NCI-H446 treated with DMSO at 0.1 percent for 48 hours (cell line): ENCODE results near the gene ZNF789.
"Not testable (repeated sequence)": the region's sequence is repeated elsewhere in the genome, so short reads cannot be mapped to it uniquely, and the experiment has no call there.

Experiments used
- DNase-seq: peaks from one replicate; lab custom pipeline; 2025; lab: John Stamatoyannopoulos, UW

Gene ZNF789

GRCh38 chr7:99457650-99458493 lies 14.8 kb upstream of the ZNF789 start:
- no peak for DNase-seq

GRCh38 chr7:99459087-99459486 lies 13.6 kb upstream of the ZNF789 start:
- no peak for DNase-seq

- DNase-seq, result no peak
These were observed 12.0 kb upstream of the ZNF789 start for GRCh38 chr7:99460651-99461050.

DNA sequence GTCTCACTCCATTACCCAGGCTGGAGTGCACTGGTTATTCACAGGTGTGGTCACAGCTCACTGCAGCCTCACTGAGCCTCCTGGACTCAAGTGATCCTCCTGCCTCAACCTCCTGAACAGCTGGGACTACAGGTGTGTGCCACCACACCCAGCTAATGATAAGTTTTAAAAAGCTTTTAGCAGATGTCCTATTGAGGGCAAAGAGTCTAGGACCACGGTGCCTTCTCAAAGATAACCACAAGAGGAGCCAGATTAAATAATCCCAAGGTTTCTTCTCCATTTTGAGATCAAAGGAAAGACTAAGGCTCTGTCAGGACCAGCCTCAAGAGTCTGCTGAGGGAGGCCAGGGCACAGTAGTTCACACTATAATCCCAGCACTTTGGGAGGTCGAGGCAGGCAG lies 11.5 kb upstream of the ZNF789 start:
- no peak for DNase-seq

DNA sequence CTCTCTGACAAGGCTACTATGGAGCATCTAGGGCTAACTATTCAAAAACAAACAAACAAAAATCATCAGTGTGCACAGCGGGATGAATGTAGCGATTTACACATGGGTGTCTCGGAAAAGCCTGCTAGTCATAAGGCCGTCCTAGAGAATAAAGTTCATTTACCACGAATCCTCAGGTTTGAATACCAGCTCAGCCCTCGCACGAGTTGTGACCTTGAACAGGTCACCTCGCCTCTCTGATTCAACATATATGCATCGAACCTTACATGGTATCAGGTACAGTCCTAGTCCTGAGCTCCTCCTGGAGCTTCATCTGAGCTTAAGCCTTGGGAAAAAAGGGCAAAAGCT lies 7.3 kb upstream of the ZNF789 start:
- no peak for DNase-seq

DNA sequence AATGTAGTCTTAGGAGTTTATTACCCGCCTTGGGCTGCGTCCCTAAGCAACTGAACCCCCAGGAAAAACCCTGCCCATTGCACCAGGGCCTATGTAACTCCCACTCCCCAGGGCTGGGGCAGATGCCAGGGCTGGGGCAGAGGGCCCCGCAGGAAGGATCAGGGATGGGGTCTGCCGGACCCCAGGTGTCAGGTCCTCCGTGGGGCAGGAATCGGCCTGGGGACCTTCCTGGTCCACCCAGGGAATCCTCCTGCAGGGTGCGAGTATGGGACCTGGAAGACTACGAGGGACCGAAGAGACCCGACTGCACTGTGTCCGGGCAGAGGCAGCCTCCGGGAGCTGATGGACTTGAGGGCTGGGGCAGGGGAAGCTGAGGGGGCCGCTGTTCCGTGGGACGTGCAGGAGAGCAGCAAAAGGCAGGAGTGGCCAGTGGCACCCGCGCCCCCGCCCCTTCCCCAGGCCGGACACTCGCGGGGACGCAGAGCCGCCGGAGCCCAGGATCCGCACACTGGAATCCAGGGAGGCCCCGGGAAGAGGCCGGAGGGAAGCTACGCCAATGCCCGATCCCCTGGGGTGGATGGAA lies 4.3 kb upstream of the ZNF789 start:
- no peak for DNase-seq

DNA sequence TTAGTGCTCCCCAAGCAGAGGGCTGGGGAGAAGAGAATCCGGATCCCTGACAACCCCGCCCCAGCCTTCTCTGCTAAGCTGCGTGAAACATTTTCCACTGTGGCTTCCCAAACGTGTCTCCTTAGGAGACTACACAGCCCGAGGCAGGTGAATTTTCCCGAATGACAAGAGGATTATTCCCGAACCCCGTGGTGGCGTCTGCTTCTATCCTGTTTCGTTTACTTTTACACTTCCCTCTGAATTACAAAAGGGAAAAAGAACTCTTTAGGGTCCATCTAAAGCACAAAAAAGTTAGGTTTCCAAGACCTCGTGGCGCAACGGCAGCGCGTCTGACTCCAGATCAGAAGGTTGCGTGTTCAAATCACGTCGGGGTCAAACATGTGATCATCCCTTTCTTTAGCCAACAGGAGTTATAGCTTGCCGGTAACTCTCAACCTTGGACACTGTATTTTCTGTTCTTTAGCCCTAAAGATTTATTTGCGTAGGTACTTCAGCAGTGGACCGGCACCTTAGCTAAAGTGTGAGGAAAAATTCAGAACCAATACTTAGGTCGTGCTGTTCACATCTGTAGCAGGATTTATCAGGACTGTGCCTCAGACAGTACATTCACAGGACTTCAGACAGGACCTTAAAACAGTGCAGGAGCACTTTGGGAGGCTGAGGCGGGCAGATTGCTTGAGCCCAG lies 3.2 kb upstream of the ZNF789 start:
- no peak for DNase-seq

- peak; percentile 15 for DNase-seq
These were observed 566 bp downstream of the ZNF789 start for GRCh38 chr7:99473315-99473596.

GRCh38 chr7:99476107-99476506 lies 3.4 kb downstream of the ZNF789 start:
- DNase-seq, result no peak

GRCh38 chr7:99478464-99479440 lies 6.1 kb downstream of the ZNF789 start:
- DNase-seq, result no peak

- DNase-seq, result no peak
These were observed 12.4 kb downstream of the ZNF789 start for GRCh38 chr7:99485094-99485493.

DNA sequence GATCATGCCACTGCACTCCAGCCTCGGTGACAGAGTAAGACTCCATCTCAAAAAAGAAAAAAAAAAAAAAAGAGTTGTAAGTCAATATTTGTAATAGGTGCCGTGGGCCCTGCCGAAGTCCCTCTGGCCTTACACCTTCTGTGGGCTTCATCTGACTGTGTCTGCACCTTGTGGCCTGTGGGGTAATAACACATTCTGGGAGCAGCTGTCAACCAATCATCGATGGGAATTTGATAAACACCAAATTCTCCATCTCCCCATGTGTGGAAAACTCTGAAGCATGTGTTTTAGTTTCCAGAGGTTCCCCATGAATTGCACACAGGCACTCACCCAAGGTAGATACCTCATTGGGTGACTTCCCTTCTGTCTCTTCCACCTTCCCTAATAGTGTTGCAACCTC lies 16.5 kb downstream of the ZNF789 start:
- DNase-seq, result no peak

GRCh38 chr7:99490878-99491277 lies 18.2 kb downstream of the ZNF789 start:
- DNase-seq, result no peak

- DNase-seq, result no peak
These were observed 21.1 kb downstream of the ZNF789 start for GRCh38 chr7:99493823-99494222.

DNA sequence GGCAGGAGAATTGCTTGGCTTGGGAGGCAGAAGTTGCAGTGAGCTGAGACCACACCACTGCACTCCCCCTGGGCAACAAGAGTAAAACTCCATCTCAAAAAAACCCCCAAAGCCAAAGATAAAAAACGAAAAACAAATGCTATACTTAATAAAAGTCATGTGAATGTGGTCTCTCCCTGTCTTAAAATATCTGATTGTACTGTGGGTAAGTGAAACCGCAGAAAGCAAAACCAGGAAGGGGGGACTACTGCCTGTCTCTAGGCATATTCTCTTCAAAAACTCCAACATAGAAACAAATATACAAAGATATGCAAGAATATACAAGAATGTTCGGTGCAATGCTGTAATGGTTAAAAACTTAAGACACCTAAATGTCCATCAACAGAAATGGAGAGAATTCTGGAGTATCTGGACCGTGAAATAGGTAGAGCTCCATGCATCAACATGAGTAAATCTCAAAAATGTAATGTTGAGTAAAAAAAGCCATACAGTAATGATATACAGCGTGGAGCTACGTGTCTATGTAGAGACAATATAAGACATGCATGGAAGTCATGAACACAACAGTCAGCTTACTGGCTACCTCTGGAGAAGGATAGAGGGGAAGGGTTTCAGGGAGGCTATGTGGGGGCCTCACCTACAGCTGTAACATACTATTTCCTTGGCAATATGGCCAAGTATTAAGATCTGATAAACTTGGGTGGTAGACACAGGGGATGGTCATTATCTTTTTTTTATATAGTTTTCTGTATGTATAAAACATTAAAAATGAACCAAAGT lies 25.3 kb downstream of the ZNF789 start:
- no peak for DNase-seq

DNA sequence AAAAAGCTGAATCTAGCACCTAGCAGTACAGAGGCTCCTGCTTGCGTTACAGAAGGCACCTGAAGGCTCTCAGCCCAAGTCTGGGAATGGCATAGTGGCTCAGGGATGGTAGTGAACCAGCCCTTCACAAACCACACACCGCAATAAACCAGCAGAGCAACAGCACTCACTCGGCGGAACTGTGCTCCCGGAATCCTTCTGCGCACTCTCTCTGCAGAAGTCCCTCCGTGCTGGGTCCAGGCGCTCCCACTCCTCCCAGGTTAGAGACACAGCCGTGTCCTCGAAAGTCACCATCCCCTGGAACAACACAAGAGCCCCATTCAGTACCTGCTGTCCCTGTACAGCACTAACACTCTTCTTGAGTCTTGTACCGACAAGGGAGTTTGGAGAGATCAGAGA lies 25.9 kb downstream of the ZNF789 start:
- DNase-seq, result no peak

DNA sequence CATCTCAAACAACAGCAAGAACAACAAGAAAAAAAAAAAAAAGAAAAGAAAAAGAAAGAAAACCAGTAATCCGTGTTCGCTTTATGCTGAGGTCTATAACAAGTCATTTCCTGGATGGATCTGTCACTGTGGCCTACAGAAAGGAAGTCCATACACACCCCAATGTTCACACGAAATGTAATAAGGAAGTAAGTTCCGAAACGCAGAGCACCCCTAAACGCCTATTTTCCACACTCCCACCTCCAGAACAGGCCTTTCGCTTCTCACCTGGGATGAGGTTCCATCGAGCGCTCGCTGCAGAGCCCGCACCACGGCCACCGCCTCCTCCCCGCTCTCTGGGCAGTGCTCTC lies 26.7 kb downstream of the ZNF789 start:
- no peak for DNase-seq

GRCh38 chr7:99499721-99500636 lies 27.3 kb downstream of the ZNF789 start, which contains the start of gene ZNF394:
ZNF394 (minus strand) TSS chr7:99500281; CDS start chr7:99500093, 188 bp downstream.
- DNase-seq, result peak; percentile 66

DNA sequence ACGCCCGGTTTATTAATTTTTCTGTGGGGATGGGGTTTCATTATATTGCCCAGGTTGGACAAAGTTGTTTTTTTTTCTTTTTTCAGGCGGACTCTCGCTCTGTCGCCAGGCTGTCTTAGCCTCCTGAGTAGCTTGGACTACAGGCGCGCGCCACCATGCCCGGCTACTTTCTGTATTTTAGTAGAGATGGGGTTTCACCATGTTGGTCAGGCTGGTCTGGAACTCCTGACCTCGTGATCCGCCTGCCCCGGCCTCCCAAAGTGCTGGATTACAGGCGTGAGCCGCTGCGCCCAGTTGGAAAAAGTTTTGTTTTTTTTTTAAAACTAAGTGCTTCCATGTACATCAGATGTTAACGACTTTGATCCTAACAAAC lies 27.9 kb downstream of the ZNF789 start:
- DNase-seq, result no peak

- DNase-seq, result not testable (repeated sequence)
These were observed 28.5 kb downstream of the ZNF789 start for GRCh38 chr7:99501236-99501635.

GRCh38 chr7:99504281-99504602 lies 31.6 kb downstream of the ZNF789 start:
- no peak for DNase-seq
